ENCODE results near the gene STK38L.

STK38L gene

DNA sequence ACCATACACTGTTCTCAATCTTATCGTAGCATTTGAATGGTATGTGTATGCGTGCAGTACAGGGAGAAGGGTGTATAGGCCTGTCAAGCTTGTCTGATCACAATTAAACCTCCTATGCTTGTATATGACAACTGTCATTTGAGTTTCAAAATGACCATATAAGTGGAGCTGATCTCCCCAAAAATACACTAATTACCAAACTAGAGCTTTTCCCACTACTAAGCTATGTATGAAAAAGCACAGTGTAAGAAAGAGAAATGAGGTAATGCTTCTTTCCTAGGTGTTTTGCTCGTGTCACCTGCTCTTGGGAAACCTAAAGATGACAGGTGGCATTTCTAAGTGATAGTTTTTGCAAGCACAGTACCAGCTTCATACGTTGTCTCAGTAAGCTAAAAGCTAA is 1.1 kb upstream of the STK38L start:
- Histone ChIP-seq H3K27ac (no peak overlapping the region), H3K4me1 (peaks cover 17 to 49% (median 34%) of the 10 kb centered on the region in 10 experiments), H3K9ac (no peak overlapping the region), H3K9me3 (replicated peaks in 1 of 11) (peaks cover 0 to 15% (median 10%) of the 10 kb centered on the region in 11 experiments; a peak in 15 of 22 replicates), H3K36me3 (no peaks in the 10 kb centered on the region), H4K20me1 (no peaks in the 10 kb centered on the region), H3K4me2 (no peak overlapping the region), H3K4me3 (no peak overlapping the region), H3K27me3 (peaks cover 0 to 10% (median 0%) of the 10 kb centered on the region in 11 experiments; a peak in 3 of 22 replicates)
- no peak for TF ChIP-seq Cebpa-rat (IDR thresholded peaks at IDR 0.05)

DNA sequence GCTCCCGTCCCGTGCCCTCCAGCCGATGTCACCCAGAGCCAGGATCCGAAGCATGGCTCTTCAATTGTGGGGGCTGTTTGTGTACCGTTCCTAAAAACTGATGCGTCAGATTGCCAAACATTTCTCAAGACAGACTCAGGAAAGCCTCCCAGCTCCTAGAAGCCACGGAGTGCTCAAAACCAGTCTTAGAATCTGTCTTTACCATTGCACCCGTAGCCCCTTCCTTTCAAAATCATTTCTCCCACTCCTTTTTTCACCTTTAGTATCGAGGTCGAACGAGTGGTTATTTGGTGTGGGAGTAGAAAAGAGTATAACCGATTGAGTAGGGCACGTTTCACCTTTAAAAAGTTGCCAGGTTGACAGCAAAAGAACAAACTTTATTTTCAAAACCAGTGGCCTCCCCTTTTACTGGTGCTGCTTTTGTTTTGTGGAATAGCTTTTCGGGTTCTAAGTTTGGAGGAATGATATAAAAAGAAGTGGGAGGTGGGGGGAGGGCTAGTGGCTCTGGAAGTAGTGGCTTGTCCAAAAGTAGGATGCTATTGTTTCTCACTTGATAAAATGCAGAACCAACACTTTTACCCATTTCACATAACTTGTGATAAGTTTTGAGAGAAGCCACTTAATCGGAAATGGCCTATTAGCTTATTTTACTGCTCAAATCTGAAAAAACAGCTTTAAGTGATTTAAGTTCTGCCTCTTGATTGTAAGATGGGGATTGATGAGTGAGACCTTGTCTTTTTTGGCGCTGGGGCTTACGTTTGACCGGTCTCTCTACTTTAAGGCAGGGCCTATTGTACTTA is 803 bp downstream of the STK38L start:
- H3K4me2 ChIP-seq: peak overlapping the region; percentile 80 to 91 (median 84)
- H3K9me3 ChIP-seq (replicated peaks in 1 of 11): peaks cover 0 to 23% (median 11%) of the 10 kb centered on the region in 11 experiments; a peak in 16 of 22 replicates
- H3K4me3 ChIP-seq: peak overlapping the region; percentile 70 to 95 (median 82)
- peaks cover 0 to 8% (median 0%) of the 10 kb centered on the region in 11 experiments; a peak in 3 of 22 replicates for H3K36me3 ChIP-seq
- TF ChIP-seq Cebpa-rat (IDR thresholded peaks at IDR 0.05): no peak
- peak overlapping the region; percentile 81 to 91 (median 89) for H3K9ac ChIP-seq
- H3K4me1 ChIP-seq: peaks cover 17 to 33% (median 23%) of the 10 kb centered on the region in 10 experiments
- H4K20me1 ChIP-seq: no peaks in the 10 kb centered on the region
- H3K27ac ChIP-seq: peak overlapping the region; percentile 77 to 92 (median 79)
- peaks cover 0 to 10% (median 0%) of the 10 kb centered on the region in 11 experiments; a peak in 3 of 22 replicates for H3K27me3 ChIP-seq

DNA sequence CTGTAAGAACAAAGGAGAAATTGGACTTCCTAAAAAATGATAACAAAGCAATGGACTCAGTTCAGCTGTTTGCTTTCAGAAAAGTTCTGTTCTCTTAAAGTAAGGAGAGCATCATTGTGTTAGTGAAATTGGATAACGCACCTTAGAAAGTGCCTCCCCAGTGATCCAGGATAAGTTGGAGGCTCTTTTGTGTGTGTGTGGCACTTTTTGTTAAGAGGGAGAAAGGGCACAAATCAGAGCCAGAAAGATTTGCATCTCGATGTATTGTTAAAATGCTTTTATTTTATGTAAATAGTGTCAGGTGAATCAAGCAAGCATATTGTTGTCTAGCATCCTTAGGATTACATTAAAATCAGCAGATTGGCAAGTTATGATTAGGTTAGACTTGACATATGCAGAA is 2.1 kb downstream of the STK38L start:
- TF ChIP-seq Cebpa-rat (IDR thresholded peaks at IDR 0.05): no peak
- Histone ChIP-seq H3K9me3 (replicated peaks in 1 of 11) (peaks cover 0 to 31% (median 14%) of the 10 kb centered on the region in 11 experiments; a peak in 16 of 22 replicates), H4K20me1 (no peaks in the 10 kb centered on the region), H3K4me3 (peak overlapping the region in 4 of 10 experiments; percentile 70 to 88 (median 78); a peak in 7 of 20 replicates), H3K27ac (peak overlapping the region in 2 of 11 experiments; percentile 86 to 91; a peak in 1 of 22 replicates), H3K27me3 (peaks cover 0 to 10% (median 0%) of the 10 kb centered on the region in 11 experiments; a peak in 3 of 22 replicates), H3K4me2 (peak overlapping the region; percentile 80 to 91 (median 84); a peak in 20 of 22 replicates), H3K9ac (peak overlapping the region in 3 of 11 experiments; percentile 88 to 91 (median 91); a peak in 4 of 22 replicates), H3K36me3 (peaks cover 0 to 8% (median 0%) of the 10 kb centered on the region in 11 experiments; a peak in 3 of 22 replicates), H3K4me1 (peaks cover 23 to 42% (median 31%) of the 10 kb centered on the region in 10 experiments)

DNA sequence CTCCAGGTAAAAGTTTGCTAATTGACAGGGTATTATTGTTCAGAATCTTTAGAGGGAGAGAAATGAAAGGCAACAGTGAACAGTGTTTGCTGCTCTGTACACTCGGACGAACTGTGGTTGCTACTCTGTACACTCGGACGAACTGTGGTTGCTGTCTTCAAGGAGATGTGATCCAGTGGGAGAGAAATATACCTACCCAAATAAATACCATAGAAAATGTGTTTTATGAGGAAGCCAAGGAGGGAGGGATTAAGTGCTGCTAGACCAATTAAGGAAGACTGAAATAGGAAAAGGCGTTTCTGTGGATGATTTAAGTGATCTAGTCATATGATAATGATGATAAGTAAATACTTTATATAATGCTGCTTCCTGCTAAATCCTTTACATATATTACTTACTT is 2.7 kb downstream of the STK38L start:
- no peak overlapping the region for H3K27ac ChIP-seq
- no peak overlapping the region for H3K4me3 ChIP-seq
- peaks cover 23 to 49% (median 36%) of the 10 kb centered on the region in 10 experiments for H3K4me1 ChIP-seq
- 0 out of 22 replicates have a peak overlapping the region, but pooled peaks of 1 of the 11 experiments have one; percentile 24 for H3K9ac ChIP-seq
- H3K4me2 ChIP-seq: peak overlapping the region in 5 of 11 experiments; percentile 80 to 91 (median 87); a peak in 10 of 22 replicates
- H3K9me3 ChIP-seq (replicated peaks in 1 of 11): peaks cover 0 to 31% (median 14%) of the 10 kb centered on the region in 11 experiments; a peak in 16 of 22 replicates
- no peaks in the 10 kb centered on the region for H4K20me1 ChIP-seq
- peaks cover 0 to 10% (median 0%) of the 10 kb centered on the region in 11 experiments; a peak in 3 of 22 replicates for H3K27me3 ChIP-seq
- no peak for TF ChIP-seq Cebpa-rat (IDR thresholded peaks at IDR 0.05)
- peaks cover 0 to 8% (median 0%) of the 10 kb centered on the region in 11 experiments; a peak in 3 of 22 replicates for H3K36me3 ChIP-seq

DNA sequence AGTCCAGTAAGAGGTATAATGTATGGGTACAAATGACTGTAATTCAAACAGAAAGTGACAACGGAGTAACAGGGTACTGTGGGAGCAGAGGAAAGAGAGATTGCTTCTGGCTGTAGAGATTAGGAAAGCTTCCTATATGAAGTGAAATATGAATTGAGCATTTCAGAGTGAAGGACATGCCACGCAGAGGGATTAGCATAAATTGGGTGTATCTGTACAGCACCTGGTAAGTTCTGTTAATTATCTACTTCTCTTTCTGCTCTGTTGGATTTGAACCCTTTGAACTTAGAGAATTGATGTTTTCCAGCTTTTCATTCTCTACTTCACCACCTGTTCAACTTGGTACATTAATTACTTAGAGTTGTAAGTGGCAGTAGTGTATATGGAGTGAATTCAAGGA is 8.8 kb downstream of the STK38L start:
- no peak overlapping the region for H3K4me2 ChIP-seq
- H3K4me1 ChIP-seq: peaks cover 7 to 24% (median 14%) of the 10 kb centered on the region in 10 experiments; a peak in 19 of 20 replicates
- peaks cover 0 to 8% (median 3%) of the 10 kb centered on the region in 11 experiments; a peak in 6 of 22 replicates for H3K36me3 ChIP-seq
- no peak overlapping the region for H3K4me3 ChIP-seq
- no peaks in the 10 kb centered on the region for H3K27me3 ChIP-seq
- no peak for TF ChIP-seq Cebpa-rat (IDR thresholded peaks at IDR 0.05)
- peaks cover 0 to 20% (median 6%) of the 10 kb centered on the region in 11 experiments; a peak in 10 of 22 replicates for H3K9me3 ChIP-seq (replicated peaks in 1 of 11)
- H3K9ac ChIP-seq: no peak overlapping the region
- H3K27ac ChIP-seq: no peak overlapping the region
- peaks cover 0 to 6% (median 0%) of the 10 kb centered on the region in 11 experiments; a peak in 1 of 22 replicates for H4K20me1 ChIP-seq

DNA sequence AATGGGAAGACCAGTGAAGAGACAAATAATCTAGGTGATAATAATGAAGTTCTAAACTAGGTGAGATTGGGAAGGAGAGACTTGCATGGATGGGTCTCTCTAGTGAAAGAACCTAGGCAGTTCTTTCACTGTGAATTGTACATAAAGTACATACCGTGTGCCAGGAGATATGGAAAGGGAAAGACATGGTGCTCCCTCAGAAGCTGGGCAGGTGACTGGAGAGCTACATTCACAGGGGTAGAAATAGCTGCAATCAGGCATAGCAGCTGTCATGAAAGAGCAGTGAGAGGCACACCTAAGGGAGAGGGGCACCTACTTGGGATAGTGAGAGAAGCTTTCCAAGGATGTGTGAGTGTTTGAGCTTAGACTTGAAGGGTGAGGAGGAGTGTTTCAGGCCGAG is 9.3 kb downstream of the STK38L start:
- Histone ChIP-seq H3K4me2 (no peak overlapping the region), H3K4me3 (no peak overlapping the region), H3K9me3 (replicated peaks in 1 of 11) (peaks cover 0 to 20% (median 6%) of the 10 kb centered on the region in 11 experiments; a peak in 10 of 22 replicates), H3K27ac (no peak overlapping the region), H3K27me3 (no peaks in the 10 kb centered on the region), H3K9ac (no peak overlapping the region), H3K4me1 (peaks cover 7 to 23% (median 14%) of the 10 kb centered on the region in 10 experiments; a peak in 19 of 20 replicates), H4K20me1 (peaks cover 0 to 6% (median 0%) of the 10 kb centered on the region in 11 experiments; a peak in 1 of 22 replicates), H3K36me3 (peaks cover 0 to 8% (median 3%) of the 10 kb centered on the region in 11 experiments; a peak in 6 of 22 replicates)
- no peak for TF ChIP-seq Cebpa-rat (IDR thresholded peaks at IDR 0.05)

DNA sequence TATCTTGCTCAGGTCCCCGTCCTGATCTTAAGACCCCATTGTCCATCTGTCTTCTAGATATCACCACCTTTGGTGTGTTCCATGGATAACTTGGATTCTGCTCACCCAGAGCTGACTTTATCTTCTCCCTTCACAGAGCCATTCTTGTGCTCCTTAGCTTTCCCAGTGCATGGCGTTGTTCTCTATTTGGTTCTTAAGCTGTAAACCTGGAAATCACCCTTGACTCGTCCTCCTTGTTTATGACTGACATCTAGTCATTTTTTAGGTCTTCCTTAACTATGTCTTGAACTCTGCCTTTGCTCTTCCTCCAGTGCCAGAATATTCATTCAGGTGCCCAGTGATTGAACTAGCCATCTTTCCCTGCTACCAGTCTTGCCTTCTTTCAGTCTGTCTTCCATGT is 11.7 kb downstream of the STK38L start:
- no peak overlapping the region for H3K27ac ChIP-seq
- no peaks in the 10 kb centered on the region for H3K27me3 ChIP-seq
- no peak overlapping the region for H3K4me3 ChIP-seq
- no peak overlapping the region for H3K9ac ChIP-seq
- peaks cover 0 to 7% (median 0%) of the 10 kb centered on the region in 11 experiments; a peak in 4 of 22 replicates for H3K36me3 ChIP-seq
- H3K4me1 ChIP-seq: peaks cover 2 to 29% (median 12%) of the 10 kb centered on the region in 10 experiments; a peak in 19 of 20 replicates
- TF ChIP-seq Cebpa-rat (IDR thresholded peaks at IDR 0.05): no peak
- peaks cover 0 to 6% (median 0%) of the 10 kb centered on the region in 11 experiments; a peak in 4 of 22 replicates for H3K9me3 ChIP-seq (replicated peaks in 1 of 11)
- peaks cover 0 to 6% (median 0%) of the 10 kb centered on the region in 11 experiments; a peak in 1 of 22 replicates for H4K20me1 ChIP-seq
- no peak overlapping the region for H3K4me2 ChIP-seq

DNA sequence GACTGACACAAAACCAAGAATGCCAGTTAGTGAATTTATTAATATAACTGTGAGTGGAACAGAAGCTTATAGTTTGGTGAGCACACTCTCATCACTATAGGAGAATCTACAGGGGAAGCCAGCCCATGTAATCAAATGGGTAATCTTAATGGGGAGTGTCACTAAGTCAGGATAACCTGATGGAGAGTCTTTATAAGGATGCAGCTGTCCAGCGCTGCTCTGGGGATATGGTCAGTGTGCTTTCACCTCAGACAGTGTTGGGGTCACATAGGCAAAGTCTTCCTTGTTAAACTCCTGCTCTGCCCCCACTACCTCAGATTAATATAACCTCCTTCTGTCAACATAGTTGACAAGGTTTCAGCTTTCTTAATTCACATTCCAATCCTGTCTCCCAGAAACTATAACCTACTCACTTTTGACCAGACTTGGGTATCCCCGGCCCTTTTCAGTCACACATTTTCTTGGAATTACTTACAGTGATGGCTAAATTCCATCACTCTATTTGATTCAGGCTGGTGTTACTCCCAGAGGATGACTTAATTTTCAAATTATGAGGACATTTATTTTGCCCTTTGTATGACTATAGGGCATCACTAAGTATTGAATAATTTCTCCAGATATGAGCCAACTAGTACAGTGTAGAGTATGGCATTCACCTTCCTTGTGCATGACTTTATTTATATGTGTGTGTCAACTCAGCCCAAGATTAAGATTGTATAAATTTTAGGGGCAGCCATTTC is 13.2 kb downstream of the STK38L start:
- no peak overlapping the region for H3K27ac ChIP-seq
- TF ChIP-seq Cebpa-rat (IDR thresholded peaks at IDR 0.05): no peak
- peaks cover 0 to 7% (median 0%) of the 10 kb centered on the region in 11 experiments; a peak in 4 of 22 replicates for H3K36me3 ChIP-seq
- H3K9me3 ChIP-seq (replicated peaks in 1 of 11): peaks cover 0 to 6% (median 0%) of the 10 kb centered on the region in 11 experiments; a peak in 2 of 22 replicates
- peaks cover 0 to 28% (median 9%) of the 10 kb centered on the region in 10 experiments; a peak in 12 of 20 replicates for H3K4me1 ChIP-seq
- no peak overlapping the region for H3K4me2 ChIP-seq
- H3K4me3 ChIP-seq: no peak overlapping the region
- peaks cover 0 to 6% (median 0%) of the 10 kb centered on the region in 11 experiments; a peak in 1 of 22 replicates for H4K20me1 ChIP-seq
- H3K27me3 ChIP-seq: no peaks in the 10 kb centered on the region
- H3K9ac ChIP-seq: no peak overlapping the region

Measured in BLaER1 treated with 17β-estradiol and CSF1 and Interleukin-3, amounts not matched to agents 10 nM and 100 nM (cell line).